Hepatocyte (in vitro differentiated cells): ENCODE data around the gene ANKS1B. TPM values are rescaled to one million over a fixed set of nuclear protein-coding genes. Genes with fewer than 3 reads are reported as not detected.

Source experiments
- DNase-seq: peaks from one replicate; pipeline ENCODE4 v3.0.0-alpha.2; 2016; ENCODE audit warnings: low spot score
- H2AFZ ChIP-seq: fragments of 200-600 bp; sonication (generic); 2 replicates; pipeline ENCODE4 v1.6.0; 2016; ENCODE audit warnings: antibody characterized with exemption, mild to moderate bottlenecking
- H3K27ac ChIP-seq: fragments of 200-600 bp; sonication (generic); 2 replicates; pipeline ENCODE4 v1.5.1; 2016; ENCODE audit warnings: mild to moderate bottlenecking
- H3K27me3 ChIP-seq: fragments of 200-600 bp; sonication (generic); 2 replicates; pipeline ENCODE4 v1.6.1; 2016
- H3K36me3 ChIP-seq: fragments of 200-600 bp; sonication (generic); replicated peaks from 2 replicates; pipeline ENCODE4 v1.5.1; 2016; ENCODE audit warnings: low read depth; ENCODE audit not compliant: insufficient read depth
- H3K4me1 ChIP-seq: fragments of 200-600 bp; sonication (generic); 2 replicates; pipeline ENCODE4 v1.5.1; 2016; ENCODE audit warnings: mild to moderate bottlenecking, moderate library complexity; ENCODE audit not compliant: insufficient read depth
- H3K4me2 ChIP-seq: fragments of 200-600 bp; sonication (generic); 2 replicates; pipeline ENCODE4 v1.6.0; 2016
- H3K4me3 ChIP-seq: fragments of 200-600 bp; sonication (generic); 2 replicates; pipeline ENCODE4 v1.5.1; 2016; ENCODE audit warnings: mild to moderate bottlenecking
- H3K79me2 ChIP-seq: fragments of 200-600 bp; sonication (generic); 2 replicates; pipeline ENCODE4 v1.6.0; 2017; ENCODE audit warnings: mild to moderate bottlenecking
- H3K9me2 ChIP-seq: fragments of 200-600 bp; sonication (generic); replicated peaks from 2 replicates; pipeline ENCODE4 v1.6.0; 2017; ENCODE audit warnings: mild to moderate bottlenecking; ENCODE audit not compliant: insufficient read depth
- H3K9me3 ChIP-seq: fragments of 200-600 bp; sonication (generic); 2 replicates; pipeline ENCODE4 v1.5.1; 2016; ENCODE audit warnings: low read depth, mild to moderate bottlenecking
- H4K20me1 ChIP-seq: fragments of 200-600 bp; sonication (generic); 2 replicates; pipeline ENCODE4 v1.6.0; 2016; ENCODE audit warnings: mild to moderate bottlenecking; ENCODE audit not compliant: insufficient read depth, poor library complexity, severe bottlenecking
- EZH2 ChIP-seq: fragments of 200-600 bp; sonication (generic); IDR thresholded peaks from 2 replicates; pipeline ENCODE4 v1.6.1; 2016; ENCODE audit warnings: antibody characterized with exemption, mild to moderate bottlenecking, borderline replicate concordance
- EZH2phosphoT487 ChIP-seq: fragments of 200-600 bp; sonication (generic); IDR thresholded peaks from one replicate; pipeline ENCODE4 v1.6.1; 2018; ENCODE audit warnings: antibody characterized with exemption, mild to moderate bottlenecking, low read depth, moderate library complexity; ENCODE audit not compliant: unreplicated experiment, severe bottlenecking
- WGBS: methylation state at CpG from one replicate; pipeline ENCODE4 v1.1.6; 2016; ENCODE audit warnings: low lambda C conversion rate; ENCODE audit errors: missing lambda C conversion rate; 5-methylcytosine and 5-hydroxymethylcytosine counted together
- polyA plus RNA-seq: library from polyadenylated mRNA; unstranded; fragments of >200 nt; fragmentation: Nextera tagmentation; extraction: Ambion mirVana; gene quantifications from 2 replicates; pipeline ENCODE4 v1.2.1, GENCODE V29; 2016
- total RNA-seq: library from RNA; depleted of rRNA; stranded (reverse); fragments of >200 nt; gene quantifications from 2 replicates; pipeline ENCODE4 v1.2.3, GENCODE V29; 2014
- TF ChIP-seq, protein P1 (sequence below): fragments of 200-600 bp; sonication (generic); IDR thresholded peaks from 2 replicates; pipeline ENCODE4 v1.5.1; 2016; ENCODE audit warnings: antibody characterized with exemption, mild to moderate bottlenecking; ENCODE audit not compliant: poor library complexity

The ANKS1B gene
- total and polyA plus RNA-seq, 2 experiments from 2014 or later: 1.6 to 2.2 TPM

DNA sequence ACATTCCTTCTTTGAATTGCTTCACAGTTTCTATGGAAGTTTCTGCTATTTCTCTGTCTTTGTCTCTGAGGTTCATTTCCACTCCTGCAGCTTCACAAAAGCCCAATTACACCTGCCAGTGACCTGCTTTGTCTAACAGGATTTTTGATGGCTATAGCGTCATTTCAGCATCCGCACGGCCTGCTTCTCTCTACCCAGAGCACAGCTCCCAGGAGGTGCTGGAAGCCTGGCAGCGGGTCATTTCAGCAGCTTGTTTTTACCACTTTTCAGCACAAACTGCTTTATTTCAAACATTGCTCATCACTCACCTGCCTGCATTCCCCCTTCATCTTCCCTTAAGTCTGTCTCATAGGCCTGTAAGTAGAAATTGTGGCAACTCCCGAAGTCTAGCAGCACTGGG, 771.7 kb downstream of the ANKS1B start:
- Histone ChIP-seq H2AFZ (no peak overlapping the region), H3K9me2 (no peaks in the 10 kb centered on the region), H3K79me2 (no peaks in the 10 kb centered on the region), H3K4me3 (no peak overlapping the region), H3K4me1 (no peaks in the 10 kb centered on the region), H3K27ac (no peak overlapping the region), H4K20me1 (no peaks in the 10 kb centered on the region), H3K36me3 (no peaks in the 10 kb centered on the region), H3K9me3 (no peaks in the 10 kb centered on the region), H3K4me2 (no peak overlapping the region), H3K27me3 (no peaks in the 10 kb centered on the region)
- TF ChIP-seq EZH2 (no peak), EZH2phosphoT487 (no peak)
- TF ChIP-seq, protein P1, sequence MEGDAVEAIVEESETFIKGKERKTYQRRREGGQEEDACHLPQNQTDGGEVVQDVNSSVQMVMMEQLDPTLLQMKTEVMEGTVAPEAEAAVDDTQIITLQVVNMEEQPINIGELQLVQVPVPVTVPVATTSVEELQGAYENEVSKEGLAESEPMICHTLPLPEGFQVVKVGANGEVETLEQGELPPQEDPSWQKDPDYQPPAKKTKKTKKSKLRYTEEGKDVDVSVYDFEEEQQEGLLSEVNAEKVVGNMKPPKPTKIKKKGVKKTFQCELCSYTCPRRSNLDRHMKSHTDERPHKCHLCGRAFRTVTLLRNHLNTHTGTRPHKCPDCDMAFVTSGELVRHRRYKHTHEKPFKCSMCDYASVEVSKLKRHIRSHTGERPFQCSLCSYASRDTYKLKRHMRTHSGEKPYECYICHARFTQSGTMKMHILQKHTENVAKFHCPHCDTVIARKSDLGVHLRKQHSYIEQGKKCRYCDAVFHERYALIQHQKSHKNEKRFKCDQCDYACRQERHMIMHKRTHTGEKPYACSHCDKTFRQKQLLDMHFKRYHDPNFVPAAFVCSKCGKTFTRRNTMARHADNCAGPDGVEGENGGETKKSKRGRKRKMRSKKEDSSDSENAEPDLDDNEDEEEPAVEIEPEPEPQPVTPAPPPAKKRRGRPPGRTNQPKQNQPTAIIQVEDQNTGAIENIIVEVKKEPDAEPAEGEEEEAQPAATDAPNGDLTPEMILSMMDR: no peak
- WGBS: 82% methylated on average over 5 of the region's 5 CpGs
- DNase-seq: no peak

DNA sequence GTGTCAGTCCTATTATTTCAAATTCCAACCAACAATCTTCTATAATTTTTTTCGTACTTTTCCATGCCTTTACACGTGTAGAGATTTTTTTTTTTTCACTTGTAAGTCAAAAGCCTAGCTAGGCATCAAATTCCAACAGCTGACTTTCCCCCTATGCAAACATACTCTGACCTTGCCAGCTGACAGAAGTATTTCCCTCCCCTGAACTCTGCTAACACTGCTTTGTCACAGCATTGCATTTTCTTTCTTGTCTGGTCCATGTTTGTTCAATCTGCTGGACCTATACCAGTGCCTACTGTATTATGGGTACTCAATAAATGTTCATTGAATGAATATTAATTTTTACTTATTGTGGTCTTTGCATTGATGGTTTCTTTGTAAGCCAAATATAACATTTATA, 772.5 kb downstream of the ANKS1B start:
- H3K9me2 ChIP-seq: no peaks in the 10 kb centered on the region
- H3K36me3 ChIP-seq: no peaks in the 10 kb centered on the region
- no peaks in the 10 kb centered on the region for H3K79me2 ChIP-seq
- no peaks in the 10 kb centered on the region for H3K4me1 ChIP-seq
- H2AFZ ChIP-seq: no peak overlapping the region
- no peak overlapping the region for H3K4me3 ChIP-seq
- WGBS: 71% methylated on average over 2 of the region's 2 CpGs
- H4K20me1 ChIP-seq: no peaks in the 10 kb centered on the region
- no peaks in the 10 kb centered on the region for H3K9me3 ChIP-seq
- H3K27me3 ChIP-seq: no peaks in the 10 kb centered on the region
- DNase-seq: peak; percentile 24
- no peak overlapping the region for H3K4me2 ChIP-seq
- TF ChIP-seq EZH2phosphoT487 (no peak), EZH2 (no peak)
- TF ChIP-seq, protein P1: no peak
- no peak overlapping the region for H3K27ac ChIP-seq

DNA sequence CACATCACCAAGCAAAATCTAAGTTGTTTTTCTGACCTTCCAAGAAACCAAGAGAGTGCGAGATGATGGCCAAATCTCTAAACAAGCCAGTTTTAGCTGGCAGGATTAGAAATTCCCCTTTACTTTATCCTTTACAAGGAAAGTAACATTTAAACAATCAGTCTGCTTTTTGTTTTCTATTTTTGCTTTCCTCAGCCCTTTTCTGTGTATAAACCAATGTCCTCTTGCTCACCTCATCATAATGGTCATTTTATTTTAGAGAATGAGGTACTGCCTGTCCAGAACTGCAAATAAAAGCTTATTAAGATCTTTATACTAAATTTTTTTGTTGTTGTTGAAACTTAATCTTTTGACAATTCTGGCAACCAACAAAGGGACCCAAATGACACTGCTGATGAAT, 779.6 kb downstream of the ANKS1B start:
- Histone ChIP-seq H3K9me3 (no peaks in the 10 kb centered on the region), H3K4me1 (no peaks in the 10 kb centered on the region), H3K4me3 (no peak overlapping the region), H2AFZ (no peak overlapping the region), H3K36me3 (no peaks in the 10 kb centered on the region), H3K27me3 (no peaks in the 10 kb centered on the region), H3K9me2 (no peaks in the 10 kb centered on the region), H4K20me1 (no peaks in the 10 kb centered on the region), H3K27ac (no peak overlapping the region), H3K4me2 (no peak overlapping the region), H3K79me2 (no peaks in the 10 kb centered on the region)
- 93% methylated on average over 1 of the region's 1 CpG for whole genome bisulfite sequencing
- TF ChIP-seq, protein P1: no peak
- TF ChIP-seq EZH2: no peak
- no peak for TF ChIP-seq EZH2phosphoT487
- no peak for DNase-seq
